ENCODE results near the gene ACTL7A. TPM values are rescaled to one million over a fixed set of nuclear protein-coding genes. Genes with fewer than 3 reads are reported as not detected.

Gene ACTL7A
- total RNA-seq, 4 donors from 2014 or later: not detected

DNA sequence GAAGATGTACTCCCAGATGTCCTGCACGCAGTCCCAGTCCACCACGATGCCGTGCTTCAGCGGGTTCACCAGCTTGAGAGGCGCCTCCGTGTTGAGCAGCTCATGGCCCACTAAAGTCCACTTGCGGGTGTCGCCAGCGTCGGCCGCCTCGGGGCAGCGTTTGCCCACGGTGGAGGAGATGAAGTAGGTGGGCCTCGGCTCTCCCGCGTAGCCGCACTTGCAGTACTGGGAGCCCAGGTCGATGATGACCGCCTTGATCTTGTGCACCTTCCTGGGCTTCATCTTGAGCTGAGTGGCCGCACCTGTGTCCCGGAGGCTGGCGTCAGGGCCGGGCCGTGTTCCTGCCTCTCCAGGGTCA, 6.6 kb upstream of the ACTL7A start:
- no peaks in the 10 kb centered on the region for H3K27me3 ChIP-seq
- in situ Hi-C loops (cut with MboI; ENCODE audit: low pct_ligation_motif_present in 1 of 4, low pct_unique_long_range_greater_than_20kb in 1 of 4, low sequenced_read_pairs in 3 of 4) (loop anchor here in 1 of 4 donors (25.0 kb wide), 1 partner anchor 107 kb away; no protein-coding TSS in a partner anchor), intact Hi-C loops (cut with DNase I; ENCODE audit: low total_unique reads) (no loop called here)
- H3K4me1 ChIP-seq: no peaks in the 10 kb centered on the region
- DNase-seq: no peak
- 95% methylated on average over 25 of the region's 25 CpGs; no CpG with 5 or more reads in 1 of the 2 donors for whole genome bisulfite sequencing, 2 donors (ENCODE audit: low coverage in 1 of 2)
- H3K4me3 ChIP-seq: no peak overlapping the region
- H3K27ac ChIP-seq: no peak overlapping the region
- TF ChIP-seq EP300 (IDR thresholded peaks at IDR 0.05; ENCODE audit: low read depth) (no peak), POLR2AphosphoS5 (IDR thresholded peaks at IDR 0.05) (no peak), POLR2A (IDR thresholded peaks at IDR 0.05) (no peak), CTCF (IDR thresholded peaks at IDR 0.05) (no peak)
- H3K9me3 ChIP-seq: no peaks in the 10 kb centered on the region
- no peaks in the 10 kb centered on the region for H3K36me3 ChIP-seq

- Histone ChIP-seq H3K9me3 (no peaks in the 10 kb centered on the region), H3K27ac (no peak within 1 kb of the TSS), H3K4me1 (no peaks in the 10 kb centered on the region), H3K27me3 (no peaks in the 10 kb centered on the region), H3K36me3 (no peaks in the 10 kb centered on the region), H3K4me3 (no peak within 1 kb of the TSS)
- intact Hi-C loops (cut with DNase I; ENCODE audit: low total_unique reads): no loop called here
- in situ Hi-C loops (cut with MboI; ENCODE audit: low pct_ligation_motif_present in 1 of 4, low pct_unique_long_range_greater_than_20kb in 1 of 4, low sequenced_read_pairs in 3 of 4): loop anchor here in 1 of 4 donors (25.0 kb wide), 1 partner anchor 106 kb away; no protein-coding TSS in a partner anchor
- whole genome bisulfite sequencing, 2 donors (ENCODE audit: low coverage in 1 of 2): 91% methylated on average over 7 of the region's 7 CpGs; no CpG with 5 or more reads in 1 of the 2 donors
- no peak for DNase-seq
- TF ChIP-seq POLR2A (IDR thresholded peaks at IDR 0.05) (no peak), POLR2AphosphoS5 (IDR thresholded peaks at IDR 0.05) (no peak), CTCF (IDR thresholded peaks at IDR 0.05) (no peak), EP300 (IDR thresholded peaks at IDR 0.05; ENCODE audit: low read depth) (no peak)
Measured at GRCh38 chr9:108855888-108856287, 6.2 kb upstream of the ACTL7A start, which contains the start of gene ACTL7B. Gene ACTL7B, minus strand, starts transcription at chr9:108855986. Its CDS starts 56 bp downstream, at chr9:108855930.

- Histone ChIP-seq H3K9me3 (no peaks in the 10 kb centered on the region), H3K36me3 (no peaks in the 10 kb centered on the region), H3K27ac (no peak overlapping the region), H3K27me3 (no peaks in the 10 kb centered on the region), H3K4me3 (no peak overlapping the region), H3K4me1 (no peaks in the 10 kb centered on the region)
- 76 to 92% methylated on average over 2 to 6 of the region's 6 CpGs for WGBS, 2 donors (ENCODE audit: low coverage in 1 of 2)
- no peak for DNase-seq
- in situ Hi-C loops (cut with MboI; ENCODE audit: low pct_ligation_motif_present in 1 of 4, low pct_unique_long_range_greater_than_20kb in 1 of 4, low sequenced_read_pairs in 3 of 4) (loop anchor here in 1 of 4 donors (25.0 kb wide), 1 partner anchor 105 kb away; no protein-coding TSS in a partner anchor), intact Hi-C loops (cut with DNase I; ENCODE audit: low total_unique reads) (no loop called here)
- TF ChIP-seq POLR2A (IDR thresholded peaks at IDR 0.05): no peak
- no peak for TF ChIP-seq EP300 (IDR thresholded peaks at IDR 0.05; ENCODE audit: low read depth)
- no peak for TF ChIP-seq CTCF (IDR thresholded peaks at IDR 0.05)
Measured at GRCh38 chr9:108857572-108857971, 4.5 kb upstream of the ACTL7A start.

DNA sequence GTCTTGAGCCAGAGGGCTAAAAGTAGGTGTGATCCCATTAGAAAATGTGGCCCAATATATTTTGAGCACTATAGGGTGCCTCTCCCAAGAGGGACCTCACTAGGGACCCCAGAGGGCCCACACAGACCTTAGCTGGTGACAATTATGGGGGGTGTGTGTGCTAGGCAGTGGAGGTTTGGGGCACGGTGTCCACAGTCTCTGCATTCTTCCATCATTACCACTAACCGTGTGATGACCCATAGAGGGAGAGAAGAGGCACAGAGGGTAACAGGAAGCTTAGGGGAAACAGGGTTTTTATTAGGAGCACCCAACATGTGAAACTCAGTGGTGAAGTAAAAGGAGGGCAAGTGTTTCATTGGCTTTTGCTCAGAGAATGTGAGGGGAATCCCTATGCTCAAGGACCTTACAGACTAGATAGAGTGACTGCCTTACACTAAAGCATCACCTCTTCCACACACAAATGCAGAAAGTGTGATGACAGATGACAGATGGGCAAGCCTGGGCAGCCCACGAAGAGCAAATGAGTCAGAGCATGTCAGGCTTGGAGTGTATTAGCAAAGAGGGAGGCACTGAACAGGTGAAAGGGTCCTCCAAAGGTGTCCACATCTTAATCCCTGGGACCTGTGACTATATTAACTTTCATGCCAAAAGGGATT, 2.5 kb upstream of the ACTL7A start:
- H3K4me3 ChIP-seq: no peak overlapping the region
- no peaks in the 10 kb centered on the region for H3K27me3 ChIP-seq
- no peak overlapping the region for H3K27ac ChIP-seq
- H3K9me3 ChIP-seq: no peaks in the 10 kb centered on the region
- H3K4me1 ChIP-seq: no peaks in the 10 kb centered on the region
- WGBS, 2 donors (ENCODE audit: low coverage in 1 of 2): 73 to 80% methylated on average over 1 to 3 of the region's 3 CpGs
- no peak for DNase-seq
- intact Hi-C loops (cut with DNase I; ENCODE audit: low total_unique reads) (no loop called here), in situ Hi-C loops (cut with MboI; ENCODE audit: low pct_ligation_motif_present in 1 of 4, low pct_unique_long_range_greater_than_20kb in 1 of 4, low sequenced_read_pairs in 3 of 4) (loop anchor here in 1 of 4 donors (25.0 kb wide), 1 partner anchor 103 kb away; no protein-coding TSS in a partner anchor)
- TF ChIP-seq POLR2A (IDR thresholded peaks at IDR 0.05) (no peak), EP300 (IDR thresholded peaks at IDR 0.05; ENCODE audit: low read depth) (no peak), CTCF (IDR thresholded peaks at IDR 0.05) (no peak), POLR2AphosphoS5 (IDR thresholded peaks at IDR 0.05) (no peak)
- no peaks in the 10 kb centered on the region for H3K36me3 ChIP-seq

Data from transverse colon (tissue), 4 donors.